BLaER1 (cell line): ENCODE data around the gene ITGA3.

Source experiments
- H3K27ac ChIP-seq: shearing (Covaris generic); formaldehyde crosslinking; 2 replicates; pipeline ENCODE4 v1.8.1; 2022
- H3K27me3 ChIP-seq: shearing (Covaris generic); formaldehyde crosslinking; 2 replicates; pipeline ENCODE4 v1.8.1; 2022
- H3K36me3 ChIP-seq: shearing (Covaris generic); formaldehyde crosslinking; 2 replicates; pipeline ENCODE4 v1.8.1; 2022
- H3K4me1 ChIP-seq: shearing (Covaris generic); formaldehyde crosslinking; 2 replicates; pipeline ENCODE4 v1.8.1; 2022
- H3K4me2 ChIP-seq: shearing (Covaris generic); formaldehyde crosslinking; 2 replicates; pipeline ENCODE4 v1.8.1; 2022
- H3K4me3 ChIP-seq: shearing (Covaris generic); formaldehyde crosslinking; 2 replicates; pipeline ENCODE4 v1.8.1; 2022
- H3K9ac ChIP-seq: shearing (Covaris generic); formaldehyde crosslinking; 2 replicates; pipeline ENCODE4 v1.8.1; 2022
- H3K9me3 ChIP-seq: shearing (Covaris generic); formaldehyde crosslinking; 2 replicates; pipeline ENCODE4 v1.8.1; 2022
- H4K20me1 ChIP-seq: shearing (Covaris generic); formaldehyde crosslinking; 2 replicates; pipeline ENCODE4 v1.8.1; 2022
- Cebpa-rat ChIP-seq: shearing (Covaris generic); IDR thresholded peaks from 2 replicates; pipeline ENCODE4 v1.8.1; 2022

The ITGA3 gene

DNA sequence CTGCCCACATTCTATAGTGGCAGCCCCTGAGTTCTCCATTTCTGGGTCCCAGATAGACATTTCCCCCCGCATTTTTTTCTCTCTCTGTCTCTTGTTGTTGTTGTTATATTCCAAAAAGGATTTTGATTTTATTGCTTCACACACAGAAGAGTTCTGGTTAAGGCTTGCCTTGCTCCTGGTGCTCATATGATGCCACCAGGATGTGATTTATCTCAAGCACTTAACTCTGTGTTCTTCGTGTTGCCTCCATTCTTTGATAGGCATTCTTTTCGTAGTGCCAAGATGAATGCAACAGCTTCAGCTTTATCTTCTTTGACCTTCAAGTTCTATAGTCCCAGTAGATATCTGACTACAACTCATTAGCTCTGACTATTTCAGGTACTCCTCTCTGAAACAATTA is 9.1 kb downstream of the ITGA3 start:
- no peaks in the 10 kb centered on the region for H3K9me3 ChIP-seq
- H3K27me3 ChIP-seq: no peaks in the 10 kb centered on the region
- H3K36me3 ChIP-seq: no peaks in the 10 kb centered on the region
- no peak for TF ChIP-seq Cebpa-rat
- no peak overlapping the region for H3K4me2 ChIP-seq
- H3K9ac ChIP-seq: no peak overlapping the region
- no peaks in the 10 kb centered on the region for H4K20me1 ChIP-seq
- H3K4me1 ChIP-seq: peaks cover 4% of the 10 kb centered on the region
- no peak overlapping the region for H3K27ac ChIP-seq
- no peak overlapping the region for H3K4me3 ChIP-seq

DNA sequence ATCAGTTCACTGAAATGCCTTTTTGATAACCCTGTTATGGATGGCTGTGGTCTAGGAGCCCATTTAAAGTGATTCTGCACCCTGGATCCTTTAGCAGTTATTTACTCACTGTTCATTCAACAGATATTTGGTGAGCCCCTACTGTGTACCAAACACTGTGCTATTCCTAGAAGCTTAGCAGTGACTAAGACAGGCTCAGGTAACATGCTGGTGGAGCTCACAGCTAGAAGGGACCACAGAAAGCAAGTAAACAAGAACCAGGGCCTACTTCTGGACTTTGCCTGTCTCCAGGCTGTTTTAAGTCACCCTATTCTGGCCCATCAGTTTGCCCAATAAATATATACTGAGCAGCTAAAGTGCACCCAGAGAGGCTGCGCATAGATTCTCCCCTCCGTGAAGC is 11.1 kb downstream of the ITGA3 start:
- no peak overlapping the region for H3K27ac ChIP-seq

DNA sequence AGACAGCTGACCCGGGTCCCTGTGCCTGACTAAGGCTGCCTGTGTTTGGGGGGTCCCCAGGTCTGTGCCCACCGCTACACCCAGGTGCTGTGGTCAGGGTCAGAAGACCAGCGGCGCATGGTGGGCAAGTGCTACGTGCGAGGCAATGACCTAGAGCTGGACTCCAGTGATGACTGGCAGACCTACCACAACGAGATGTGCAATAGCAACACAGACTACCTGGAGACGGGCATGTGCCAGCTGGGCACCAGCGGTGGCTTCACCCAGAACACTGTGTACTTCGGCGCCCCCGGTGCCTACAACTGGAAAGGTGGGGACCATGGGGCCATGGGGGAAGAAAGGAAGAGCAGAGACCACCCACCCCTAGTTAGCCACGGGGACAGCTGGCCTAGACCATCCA is 12.1 kb downstream of the ITGA3 start:
- Histone ChIP-seq H3K9ac (no peak overlapping the region), H3K27ac (no peak overlapping the region), H3K9me3 (peaks cover 4% of the 10 kb centered on the region; the same call in 1 of the 2 replicates), H4K20me1 (no peaks in the 10 kb centered on the region), H3K4me3 (no peak overlapping the region), H3K27me3 (no peaks in the 10 kb centered on the region), H3K4me1 (no peaks in the 10 kb centered on the region), H3K4me2 (no peak overlapping the region), H3K36me3 (no peaks in the 10 kb centered on the region)
- no peak for TF ChIP-seq Cebpa-rat

More for the DNA sequence above, 11.1 kb downstream of the ITGA3 start:
- Histone ChIP-seq H3K36me3 (no peaks in the 10 kb centered on the region), H4K20me1 (no peaks in the 10 kb centered on the region), H3K27me3 (no peaks in the 10 kb centered on the region), H3K4me2 (no peak overlapping the region), H3K9me3 (peaks cover 4% of the 10 kb centered on the region; the same call in 1 of the 2 replicates), H3K9ac (no peak overlapping the region), H3K4me3 (no peak overlapping the region), H3K4me1 (no peaks in the 10 kb centered on the region)
- TF ChIP-seq Cebpa-rat: no peak

DNA sequence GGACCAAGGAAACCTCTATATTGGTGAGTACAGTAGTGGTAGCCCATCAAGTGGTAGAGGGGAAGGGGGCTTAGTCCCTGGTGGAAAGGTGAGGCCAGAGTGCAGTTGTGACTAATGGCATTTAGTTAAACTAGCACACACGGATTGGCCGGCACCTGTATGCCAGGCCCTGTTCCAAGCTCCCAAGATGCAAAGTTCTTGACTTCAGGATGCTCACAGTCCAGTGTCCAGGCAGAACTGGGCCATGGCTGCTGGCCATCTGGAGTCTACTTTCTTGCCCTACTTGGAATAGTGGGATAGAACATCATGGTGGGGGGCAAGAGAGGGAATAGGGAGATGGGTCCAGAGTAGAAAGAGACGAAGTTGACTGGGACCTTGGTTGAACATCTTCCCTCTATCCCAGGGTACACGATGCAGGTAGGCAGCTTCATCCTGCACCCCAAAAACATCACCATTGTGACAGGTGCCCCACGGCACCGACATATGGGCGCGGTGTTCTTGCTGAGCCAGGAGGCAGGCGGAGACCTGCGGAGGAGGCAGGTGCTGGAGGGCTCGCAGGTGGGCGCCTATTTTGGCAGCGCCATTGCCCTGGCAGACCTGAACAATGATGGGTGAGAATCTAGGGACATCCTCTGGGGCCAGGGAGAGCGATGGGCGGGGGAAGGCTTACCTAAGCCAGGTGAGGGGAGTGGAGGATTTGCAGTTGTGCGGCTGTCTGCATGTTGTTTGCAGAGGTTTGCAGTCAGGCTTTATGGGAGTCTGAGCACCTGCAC is 15.2 kb downstream of the ITGA3 start:
- Histone ChIP-seq H3K4me1 (no peaks in the 10 kb centered on the region), H3K4me3 (no peak overlapping the region), H3K27ac (no peak overlapping the region), H3K9ac (no peak overlapping the region), H4K20me1 (no peaks in the 10 kb centered on the region), H3K9me3 (peaks cover 4% of the 10 kb centered on the region; the same call in 1 of the 2 replicates), H3K36me3 (no peaks in the 10 kb centered on the region), H3K27me3 (no peaks in the 10 kb centered on the region), H3K4me2 (no peak overlapping the region)
- no peak for TF ChIP-seq Cebpa-rat

DNA sequence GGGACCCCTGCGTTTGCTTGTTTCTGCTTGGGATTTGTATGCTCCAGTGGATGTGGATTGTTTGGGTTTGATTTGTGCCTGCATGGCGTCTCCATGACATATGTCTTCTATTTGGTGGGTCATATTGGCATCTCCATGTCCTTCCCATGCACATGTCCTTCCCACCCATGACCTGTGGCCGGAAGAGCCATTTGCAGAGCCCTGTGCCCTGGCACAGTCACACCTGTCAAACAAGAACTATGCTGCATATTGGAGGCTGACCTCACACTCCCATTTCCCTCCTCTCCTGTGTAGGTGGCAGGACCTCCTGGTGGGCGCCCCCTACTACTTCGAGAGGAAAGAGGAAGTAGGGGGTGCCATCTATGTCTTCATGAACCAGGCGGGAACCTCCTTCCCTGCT is 15.8 kb downstream of the ITGA3 start:
- Histone ChIP-seq H3K4me2 (no peak overlapping the region), H3K9me3 (peaks cover 4% of the 10 kb centered on the region; the same call in 1 of the 2 replicates), H3K27me3 (no peaks in the 10 kb centered on the region), H4K20me1 (no peaks in the 10 kb centered on the region), H3K27ac (no peak overlapping the region), H3K9ac (no peak overlapping the region), H3K36me3 (no peaks in the 10 kb centered on the region), H3K4me3 (no peak overlapping the region), H3K4me1 (no peaks in the 10 kb centered on the region)
- TF ChIP-seq Cebpa-rat: no peak

DNA sequence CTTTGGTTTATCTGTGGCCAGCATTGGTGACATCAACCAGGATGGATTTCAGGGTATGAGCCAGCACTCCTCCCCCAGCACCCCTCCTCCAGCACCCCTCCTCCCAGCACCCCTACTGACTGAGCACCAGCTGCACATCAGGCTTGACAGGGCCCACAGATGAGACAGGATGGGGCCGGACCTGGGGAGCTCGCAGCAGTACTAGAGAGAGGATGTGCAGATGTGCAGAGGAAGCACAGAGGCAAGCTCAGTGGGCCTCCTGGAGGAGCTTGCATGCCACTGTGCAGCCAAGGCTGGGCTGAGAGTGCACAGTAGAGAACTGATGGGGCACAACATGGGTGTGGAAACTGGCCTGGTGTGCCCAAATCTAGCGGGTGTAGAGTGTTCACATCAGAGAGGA is 16.2 kb downstream of the ITGA3 start:
- TF ChIP-seq Cebpa-rat: no peak
- Histone ChIP-seq H3K36me3 (no peaks in the 10 kb centered on the region), H3K27ac (no peak overlapping the region)

DNA sequence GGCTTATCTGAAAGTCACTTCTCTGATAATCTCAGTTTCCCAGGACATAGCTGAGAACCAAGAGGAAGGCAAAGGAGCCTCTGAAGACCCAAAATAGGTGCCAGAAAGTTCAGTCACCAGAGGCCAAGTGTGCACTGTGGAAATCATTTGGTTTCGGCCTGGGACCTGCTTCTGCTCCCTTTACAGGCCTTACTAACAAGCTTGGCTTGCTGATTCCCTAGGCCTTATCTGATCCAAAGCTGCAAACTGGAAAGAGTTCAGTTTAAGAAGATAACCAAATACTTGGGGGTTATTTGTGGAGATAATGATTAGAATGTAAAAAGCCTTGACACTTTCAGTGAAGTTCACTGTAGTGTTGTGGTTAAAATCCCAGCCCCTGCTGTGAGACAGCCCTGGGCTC is 17.0 kb downstream of the ITGA3 start:
- H3K27me3 ChIP-seq: no peaks in the 10 kb centered on the region
- no peak for TF ChIP-seq Cebpa-rat
- H3K27ac ChIP-seq: no peak overlapping the region
- H3K9ac ChIP-seq: no peak overlapping the region
- H3K4me2 ChIP-seq: no peak overlapping the region
- H3K4me1 ChIP-seq: no peaks in the 10 kb centered on the region
- H3K36me3 ChIP-seq: no peaks in the 10 kb centered on the region
- peaks cover 4% of the 10 kb centered on the region; the same call in 1 of the 2 replicates for H3K9me3 ChIP-seq
- no peaks in the 10 kb centered on the region for H4K20me1 ChIP-seq
- no peak overlapping the region for H3K4me3 ChIP-seq

More for the DNA sequence above, 16.2 kb downstream of the ITGA3 start:
- peaks cover 4% of the 10 kb centered on the region; the same call in 1 of the 2 replicates for H3K9me3 ChIP-seq
- H3K9ac ChIP-seq: no peak overlapping the region
- H3K4me2 ChIP-seq: no peak overlapping the region
- H3K4me1 ChIP-seq: no peaks in the 10 kb centered on the region
- no peaks in the 10 kb centered on the region for H3K27me3 ChIP-seq
- no peak overlapping the region for H3K4me3 ChIP-seq
- H4K20me1 ChIP-seq: no peaks in the 10 kb centered on the region

DNA sequence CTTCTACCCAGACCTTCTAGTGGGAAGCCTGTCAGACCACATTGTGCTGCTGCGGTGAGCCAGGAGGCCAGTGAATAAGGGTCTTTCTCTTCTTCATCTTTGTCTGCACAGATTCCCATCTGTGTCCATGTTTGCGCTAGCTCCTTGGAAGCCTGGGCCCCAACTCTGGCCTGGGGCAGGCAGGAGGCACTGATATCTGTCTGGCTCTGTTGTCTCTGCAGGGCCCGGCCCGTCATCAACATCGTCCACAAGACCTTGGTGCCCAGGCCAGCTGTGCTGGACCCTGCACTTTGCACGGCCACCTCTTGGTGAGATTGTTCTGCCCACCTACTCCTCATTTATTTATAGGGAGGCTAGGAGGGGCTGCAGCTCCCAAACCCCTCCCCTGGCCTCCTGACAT is 18.3 kb downstream of the ITGA3 start:
- H3K36me3 ChIP-seq: no peaks in the 10 kb centered on the region
- no peak overlapping the region for H3K4me2 ChIP-seq
- H4K20me1 ChIP-seq: no peaks in the 10 kb centered on the region
- H3K27me3 ChIP-seq: no peaks in the 10 kb centered on the region
- TF ChIP-seq Cebpa-rat: no peak
- H3K4me3 ChIP-seq: no peak overlapping the region
- H3K4me1 ChIP-seq: no peaks in the 10 kb centered on the region
- H3K9ac ChIP-seq: no peak overlapping the region
- H3K27ac ChIP-seq: no peak overlapping the region
- peaks cover 4% of the 10 kb centered on the region; the same call in 1 of the 2 replicates for H3K9me3 ChIP-seq

DNA sequence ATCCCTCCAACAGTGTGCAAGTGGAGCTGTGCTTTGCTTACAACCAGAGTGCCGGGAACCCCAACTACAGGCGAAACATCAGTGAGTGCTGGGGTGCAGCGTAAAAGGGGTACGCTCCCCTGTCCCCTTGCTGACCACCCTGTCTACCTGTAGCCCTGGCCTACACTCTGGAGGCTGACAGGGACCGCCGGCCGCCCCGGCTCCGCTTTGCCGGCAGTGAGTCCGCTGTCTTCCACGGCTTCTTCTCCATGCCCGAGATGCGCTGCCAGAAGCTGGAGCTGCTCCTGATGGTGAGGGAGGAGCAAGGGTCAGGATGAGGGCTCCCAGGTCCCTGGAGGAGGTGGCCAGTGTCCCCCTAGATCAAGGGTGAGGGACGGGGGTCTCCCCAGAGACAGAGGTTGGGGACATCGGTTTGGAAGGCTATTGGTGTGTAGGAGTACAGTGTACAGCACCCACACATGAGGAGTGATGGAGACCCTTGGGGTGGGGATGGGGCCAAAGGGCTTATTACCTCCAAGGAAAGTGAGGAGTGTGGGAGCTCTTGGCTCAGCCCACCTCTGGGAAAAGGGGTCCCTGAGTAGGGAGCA is 19.6 kb downstream of the ITGA3 start:
- Histone ChIP-seq H3K4me3 (no peak overlapping the region), H3K4me2 (no peak overlapping the region), H3K9ac (no peak overlapping the region), H3K27ac (no peak overlapping the region), H3K27me3 (no peaks in the 10 kb centered on the region), H3K9me3 (peaks cover 4% of the 10 kb centered on the region; the same call in 1 of the 2 replicates), H4K20me1 (no peaks in the 10 kb centered on the region), H3K36me3 (no peaks in the 10 kb centered on the region), H3K4me1 (no peaks in the 10 kb centered on the region)
- TF ChIP-seq Cebpa-rat: no peak

DNA sequence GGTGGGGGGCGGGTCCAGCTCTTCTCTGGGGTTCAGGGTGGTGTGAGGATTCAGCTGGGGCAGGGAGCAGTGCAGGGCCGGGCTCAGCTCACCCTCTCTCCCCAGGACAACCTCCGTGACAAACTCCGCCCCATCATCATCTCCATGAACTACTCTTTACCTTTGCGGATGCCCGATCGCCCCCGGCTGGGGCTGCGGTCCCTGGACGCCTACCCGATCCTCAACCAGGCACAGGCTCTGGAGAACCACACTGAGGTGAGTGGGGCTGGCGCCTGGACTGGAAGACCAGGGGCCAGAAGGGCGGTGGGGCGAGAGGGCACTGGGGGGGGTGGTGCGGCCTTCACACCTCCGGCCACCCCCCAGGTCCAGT is 20.3 kb downstream of the ITGA3 start:
- no peak overlapping the region for H3K4me3 ChIP-seq
- no peak overlapping the region for H3K27ac ChIP-seq
- H3K36me3 ChIP-seq: no peaks in the 10 kb centered on the region
- H3K4me1 ChIP-seq: no peaks in the 10 kb centered on the region
- no peak overlapping the region for H3K9ac ChIP-seq
- H4K20me1 ChIP-seq: no peaks in the 10 kb centered on the region
- no peak overlapping the region for H3K4me2 ChIP-seq
- no peak for TF ChIP-seq Cebpa-rat
- H3K27me3 ChIP-seq: no peaks in the 10 kb centered on the region
- H3K9me3 ChIP-seq: peaks cover 4% of the 10 kb centered on the region; the same call in 1 of the 2 replicates
